PC-3 (cell line): ENCODE results near the gene ITGAV. TPM values are rescaled to one million over a fixed set of nuclear protein-coding genes. Genes with fewer than 3 reads are reported as not detected.

Experiments
- ATAC-seq: fragments of 200-7000 bp; cut with Tn5 transposase; 2 replicates; pipeline ENCODE4 v1.9.1; 2020; ENCODE audit warnings: mild to moderate bottlenecking, moderate library complexity
- BruUV-seq: library from RNA; stranded (reverse); fragments of 400-500 nt; replicated peaks from 2 replicates; lab custom pipeline; 2021; lab: Mats Ljungman, UMichigan
- CTCF ChIA-PET: fragments of 300-600 bp; sonication (Branson Sonifier 250); formaldehyde crosslinking; loops from one replicate; lab custom pipeline; 2022; ENCODE audit warnings: antibody characterized with exemption; lab: Charles Lee
- POLR2A ChIA-PET: fragments of 300-600 bp; sonication (Branson Sonifier 250); formaldehyde crosslinking; loops from one replicate; lab custom pipeline; 2022; ENCODE audit warnings: antibody characterized with exemption; ENCODE audit not compliant: unreplicated experiment; lab: Charles Lee
- DNase-seq: peaks from one replicate; pipeline ENCODE4 v3.0.0-alpha.2; 2015
- H2AFZ ChIP-seq: fragments of 300-600 bp; sonication (generic); 2 replicates; pipeline ENCODE4 v1.6.0; 2016; ENCODE audit warnings: antibody characterized with exemption, low read length
- H3F3A ChIP-seq: fragments of 300-600 bp; sonication (generic); one replicate; pipeline ENCODE4 v1.6.0; 2017; ENCODE audit warnings: antibody characterized with exemption, low read length, control low read depth, mild to moderate bottlenecking; ENCODE audit not compliant: unreplicated experiment
- H3K27ac ChIP-seq: fragments of 300-600 bp; sonication (generic); 2 replicates; pipeline ENCODE4 v1.5.1; 2016; ENCODE audit warnings: mild to moderate bottlenecking, low read length
- H3K27me3 ChIP-seq: fragments of 300-600 bp; sonication (generic); 2 replicates; pipeline ENCODE4 v1.6.1; 2016; ENCODE audit warnings: low read length, mixed read lengths
- H3K36me3 ChIP-seq: fragments of 300-600 bp; sonication (generic); 2 replicates; pipeline ENCODE4 v1.6.1; 2016; ENCODE audit warnings: low read depth, mixed run types, low read length, mixed read lengths
- H3K4me1 ChIP-seq: fragments of 300-600 bp; sonication (generic); 2 replicates; pipeline ENCODE4 v1.5.1; 2016; ENCODE audit warnings: low read length; ENCODE audit not compliant: insufficient read depth
- H3K4me2 ChIP-seq: fragments of 300-600 bp; sonication (generic); 2 replicates; pipeline ENCODE4 v1.6.0; 2016; ENCODE audit warnings: low read length
- H3K4me3 ChIP-seq: fragments of 300-600 bp; sonication (generic); 2 replicates; pipeline ENCODE4 v1.5.1; 2016; ENCODE audit warnings: mild to moderate bottlenecking, low read length, mixed read lengths
- H3K79me2 ChIP-seq: fragments of 300-600 bp; sonication (generic); 2 replicates; pipeline ENCODE4 v1.6.1; 2017; ENCODE audit warnings: low read length, mixed read lengths
- H3K9ac ChIP-seq: fragments of 300-600 bp; sonication (generic); 2 replicates; pipeline ENCODE4 v1.6.0; 2016; ENCODE audit warnings: mild to moderate bottlenecking, low read length
- H3K9me2 ChIP-seq: fragments of 300-600 bp; sonication (generic); replicated peaks from 2 replicates; pipeline ENCODE4 v1.6.1; 2016; ENCODE audit warnings: mixed run types, low read length, mixed read lengths
- H3K9me3 ChIP-seq: fragments of 300-600 bp; sonication (generic); 2 replicates; pipeline ENCODE4 v1.6.1; 2016; ENCODE audit warnings: low read length, mixed read lengths
- H4K20me1 ChIP-seq: fragments of 300-600 bp; sonication (generic); 2 replicates; pipeline ENCODE4 v1.6.1; 2016; ENCODE audit warnings: low read length, mixed read lengths
- EZH2 ChIP-seq: fragments of 300-600 bp; sonication (generic); IDR thresholded peaks from one replicate; pipeline ENCODE4 v1.6.1; 2017; ENCODE audit warnings: antibody characterized with exemption, mild to moderate bottlenecking, low read length; ENCODE audit not compliant: unreplicated experiment
- EZH2phosphoT487 ChIP-seq: fragments of 300-600 bp; sonication (generic); IDR thresholded peaks from 2 replicates; pipeline ENCODE4 v1.6.1; 2018; ENCODE audit warnings: mild to moderate bottlenecking, antibody characterized with exemption, low read length, borderline replicate concordance
- intact Hi-C: fragments of 100-400 bp; cut with micrococcal nuclease; formaldehyde crosslinking; loops from 2 replicates; pipeline ENCODE4 v1.9.0; 2023
- total RNA-seq: library from RNA; depleted of rRNA; stranded (reverse); fragments of >200 nt; gene quantifications from 2 replicates; pipeline ENCODE4 v1.2.3, GENCODE V29; 2014
- TF ChIP-seq, protein P1 (sequence below): fragments of 300-600 bp; sonication (generic); conservative IDR thresholded peaks from 2 replicates; pipeline ENCODE4 v1.5.1; 2017; ENCODE audit warnings: antibody characterized with exemption, low read depth, mild to moderate bottlenecking, low read length

The ITGAV gene
- total RNA-seq, 1 experiment from 2014 or later, result 23.5 TPM

DNA sequence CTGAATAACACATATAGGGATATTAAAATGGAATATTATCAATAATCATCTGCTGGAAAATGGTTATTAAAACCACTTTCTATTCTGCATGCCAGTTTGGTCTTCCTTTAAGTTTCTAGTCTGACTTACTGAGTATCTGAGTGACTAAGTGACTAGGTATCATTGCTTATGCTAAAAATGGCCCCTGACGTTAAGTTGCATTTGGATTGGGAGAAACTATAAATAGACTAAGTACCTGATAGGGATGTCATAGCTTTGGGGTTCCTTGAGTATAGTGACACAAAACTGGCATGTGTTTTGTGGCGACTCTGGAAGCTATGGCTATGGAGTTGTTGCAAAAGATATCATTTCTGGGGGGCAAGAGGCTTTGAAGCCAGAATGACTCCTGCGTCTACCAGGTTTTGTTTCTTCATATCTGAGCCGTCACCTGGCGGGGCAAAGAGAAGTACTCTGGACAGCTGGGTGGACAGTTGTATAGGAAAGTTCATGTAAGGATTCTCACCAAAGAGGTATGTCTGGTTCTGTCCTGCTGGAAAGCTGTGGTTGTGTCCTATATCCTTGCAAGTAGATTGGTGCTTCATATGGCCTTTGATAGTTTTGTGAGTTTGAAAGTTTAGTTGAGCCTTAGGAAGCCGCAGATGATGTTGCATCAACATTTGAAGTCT is 17.9 kb downstream of the ITGAV start:
- no peak overlapping the region for H3K4me3 ChIP-seq
- no peaks in the 10 kb centered on the region for H3K9me2 ChIP-seq
- ChIA-PET CTCF (no interaction called here), POLR2A (no interaction called here)
- DNase-seq, result no peak
- H3K4me1 ChIP-seq, result no peaks in the 10 kb centered on the region
- no TSS peak for BruUV-seq
- no peak for ATAC-seq
- H3K27ac ChIP-seq, result no peak overlapping the region
- peaks cover 4% of the 10 kb centered on the region; the same call in 1 of the 2 replicates for H3K36me3 ChIP-seq
- H3K9me3 ChIP-seq, result no peaks in the 10 kb centered on the region
- H4K20me1 ChIP-seq, result no peaks in the 10 kb centered on the region
- intact Hi-C loops, result no loop called here
- H3K79me2 ChIP-seq, result no peaks in the 10 kb centered on the region
- H3K27me3 ChIP-seq, result no peaks in the 10 kb centered on the region
- H3K4me2 ChIP-seq, result no peak overlapping the region
- no peak overlapping the region for H2AFZ ChIP-seq
- H3F3A ChIP-seq, result no peaks in the 10 kb centered on the region
- no peak overlapping the region for H3K9ac ChIP-seq
- TF ChIP-seq, protein P1, sequence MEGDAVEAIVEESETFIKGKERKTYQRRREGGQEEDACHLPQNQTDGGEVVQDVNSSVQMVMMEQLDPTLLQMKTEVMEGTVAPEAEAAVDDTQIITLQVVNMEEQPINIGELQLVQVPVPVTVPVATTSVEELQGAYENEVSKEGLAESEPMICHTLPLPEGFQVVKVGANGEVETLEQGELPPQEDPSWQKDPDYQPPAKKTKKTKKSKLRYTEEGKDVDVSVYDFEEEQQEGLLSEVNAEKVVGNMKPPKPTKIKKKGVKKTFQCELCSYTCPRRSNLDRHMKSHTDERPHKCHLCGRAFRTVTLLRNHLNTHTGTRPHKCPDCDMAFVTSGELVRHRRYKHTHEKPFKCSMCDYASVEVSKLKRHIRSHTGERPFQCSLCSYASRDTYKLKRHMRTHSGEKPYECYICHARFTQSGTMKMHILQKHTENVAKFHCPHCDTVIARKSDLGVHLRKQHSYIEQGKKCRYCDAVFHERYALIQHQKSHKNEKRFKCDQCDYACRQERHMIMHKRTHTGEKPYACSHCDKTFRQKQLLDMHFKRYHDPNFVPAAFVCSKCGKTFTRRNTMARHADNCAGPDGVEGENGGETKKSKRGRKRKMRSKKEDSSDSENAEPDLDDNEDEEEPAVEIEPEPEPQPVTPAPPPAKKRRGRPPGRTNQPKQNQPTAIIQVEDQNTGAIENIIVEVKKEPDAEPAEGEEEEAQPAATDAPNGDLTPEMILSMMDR, result no peak
- no peak for TF ChIP-seq EZH2
- no peak for TF ChIP-seq EZH2phosphoT487

DNA sequence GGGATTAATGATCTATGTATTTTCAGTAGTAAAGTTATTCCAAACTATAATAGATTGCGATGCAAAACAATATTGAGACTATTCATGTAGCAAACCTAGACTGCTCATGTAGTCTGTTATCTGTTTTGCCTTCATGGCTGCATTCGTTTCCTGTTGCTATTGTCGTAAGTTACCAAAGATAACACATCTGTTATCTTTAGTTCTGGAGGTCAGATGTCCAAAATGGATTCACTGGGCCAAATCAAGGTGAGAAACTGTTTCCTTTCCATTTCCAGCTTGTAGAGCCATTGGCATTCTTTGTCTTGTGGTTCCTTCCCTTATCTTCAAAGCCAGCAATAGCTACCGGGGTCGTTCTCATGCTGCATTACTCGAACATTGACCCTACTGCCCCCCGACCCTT is 20.9 kb downstream of the ITGAV start:
- no peak overlapping the region for H2AFZ ChIP-seq
- no peaks in the 10 kb centered on the region for H3K4me1 ChIP-seq
- intact Hi-C loops, result no loop called here
- no peak overlapping the region for H3K4me2 ChIP-seq
- no peak for TF ChIP-seq EZH2
- TF ChIP-seq EZH2phosphoT487, result no peak
- H3K9ac ChIP-seq, result no peak overlapping the region
- no peaks in the 10 kb centered on the region for H3K9me3 ChIP-seq
- H3K36me3 ChIP-seq, result no peaks in the 10 kb centered on the region
- no peaks in the 10 kb centered on the region for H3K9me2 ChIP-seq
- H4K20me1 ChIP-seq, result no peaks in the 10 kb centered on the region
- no peak for ATAC-seq
- BruUV-seq, result no TSS peak
- no peak for DNase-seq
- no peaks in the 10 kb centered on the region for H3F3A ChIP-seq
- CTCF ChIA-PET, result no interaction called here
- POLR2A ChIA-PET, result no interaction called here
- H3K79me2 ChIP-seq, result no peaks in the 10 kb centered on the region
- no peak overlapping the region for H3K27ac ChIP-seq
- no peak overlapping the region for H3K4me3 ChIP-seq
- no peaks in the 10 kb centered on the region for H3K27me3 ChIP-seq

DNA sequence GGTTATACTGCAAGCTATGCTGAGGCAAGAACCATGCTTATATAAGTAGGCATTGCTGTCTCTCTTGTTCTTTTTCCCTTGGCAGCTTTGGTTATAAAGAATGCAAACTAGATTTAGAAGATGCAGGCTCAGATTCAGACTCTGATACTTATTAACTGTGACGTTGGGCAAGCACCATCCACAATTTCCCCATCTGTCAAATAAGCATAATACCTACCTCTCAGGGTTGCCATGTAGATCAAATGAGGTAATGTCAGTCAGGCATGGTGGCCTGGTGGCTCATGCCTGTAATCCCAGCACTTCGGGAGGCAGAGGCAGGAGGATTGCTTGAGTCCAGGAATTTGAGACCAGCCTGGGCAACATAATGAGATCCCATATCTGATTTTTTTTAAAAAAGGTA is 21.7 kb downstream of the ITGAV start:
- no peak for DNase-seq
- ChIA-PET CTCF (no interaction called here), POLR2A (no interaction called here)
- H3K9me3 ChIP-seq, result no peaks in the 10 kb centered on the region
- intact Hi-C loops, result no loop called here
- H3K4me2 ChIP-seq, result no peak overlapping the region
- no peaks in the 10 kb centered on the region for H3K4me1 ChIP-seq
- no peaks in the 10 kb centered on the region for H3F3A ChIP-seq
- no peak overlapping the region for H3K27ac ChIP-seq
- H3K9ac ChIP-seq, result no peak overlapping the region
- no peaks in the 10 kb centered on the region for H3K9me2 ChIP-seq
- no peaks in the 10 kb centered on the region for H4K20me1 ChIP-seq
- H3K79me2 ChIP-seq, result no peaks in the 10 kb centered on the region
- no peaks in the 10 kb centered on the region for H3K36me3 ChIP-seq
- no peak overlapping the region for H2AFZ ChIP-seq
- ATAC-seq, result no peak
- H3K27me3 ChIP-seq, result no peaks in the 10 kb centered on the region
- TF ChIP-seq EZH2 (no peak), EZH2phosphoT487 (no peak)
- TF ChIP-seq, protein P1, result no peak
- no TSS peak for BruUV-seq
- H3K4me3 ChIP-seq, result no peak overlapping the region
